ENCODE data around the gene RHOB.
"Not testable (repeated sequence)": the region's sequence is repeated elsewhere in the genome, so short reads cannot be mapped to it uniquely, and the experiment has no call there.

Gene RHOB

DNA sequence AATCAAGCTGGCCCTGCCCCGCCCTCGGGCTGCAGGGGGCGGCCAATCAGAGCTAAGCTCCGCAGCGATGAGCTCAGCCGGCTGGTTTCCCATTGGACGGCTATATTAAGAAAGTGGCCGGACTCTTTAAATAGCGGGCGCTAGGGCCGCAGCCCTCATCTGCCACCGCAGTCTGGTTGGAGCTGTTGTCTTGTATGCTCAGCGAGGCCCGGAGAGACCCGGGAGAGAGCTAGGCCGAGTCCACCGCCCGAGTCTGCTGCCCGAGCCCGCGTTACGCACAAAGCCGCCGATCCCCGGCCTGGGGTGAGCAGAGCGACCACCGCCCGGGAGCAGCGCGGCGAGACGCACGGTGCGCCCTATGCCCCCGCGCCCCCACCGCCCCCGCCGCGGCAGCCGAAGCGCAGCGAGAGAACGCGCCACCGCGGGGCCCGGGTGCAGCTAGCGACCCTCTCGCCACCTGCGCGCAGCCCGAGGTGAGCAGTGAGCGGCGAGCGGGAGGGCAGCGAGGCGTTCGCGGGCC lies at the start of gene RHOB:
Gene RHOB, plus strand, starts transcription at position 158 of the 520 bp plus-strand sequence. CDS start 392 bp downstream, outside the sequence.
- DNase-seq (ENCODE audit: low spot score), result peak; percentile 94

DNA sequence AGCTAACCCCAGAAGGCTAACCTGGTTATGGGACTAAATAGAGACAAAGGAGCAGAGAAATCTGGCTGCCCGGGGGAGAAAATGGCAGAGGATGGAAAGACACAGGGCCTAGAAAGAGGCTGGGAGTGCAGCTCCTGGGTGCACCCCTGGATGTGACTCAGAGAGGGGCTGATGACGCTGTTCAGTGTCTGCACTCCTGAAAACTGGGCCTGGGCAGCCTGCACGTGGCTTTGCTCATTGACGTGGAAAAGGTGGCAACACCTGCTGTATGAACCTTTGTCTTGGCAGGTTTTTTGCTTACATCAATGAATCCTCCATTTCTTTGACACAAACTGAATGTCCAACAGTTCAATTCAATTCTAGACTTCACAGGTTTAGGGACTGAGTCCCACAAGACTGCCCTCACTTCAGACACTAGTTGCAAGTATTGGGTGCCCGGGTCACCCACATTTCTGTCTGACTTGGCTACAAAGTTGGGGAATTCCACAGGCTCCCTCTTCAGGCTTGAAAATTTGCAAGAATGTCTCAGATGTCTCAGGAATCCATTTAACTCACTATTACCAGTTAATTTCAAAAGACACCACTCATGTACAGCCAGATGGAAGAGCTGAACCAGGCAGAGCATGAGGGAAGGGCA lies 48.9 kb upstream of the RHOB start:
- no peak for DNase-seq (ENCODE audit: low spot score)

GRCh38 chr2:20398956-20399567 lies 47.8 kb upstream of the RHOB start:
- DNase-seq (ENCODE audit: low spot score), result no peak

GRCh38 chr2:20400306-20400705 lies 46.6 kb upstream of the RHOB start:
- no peak for DNase-seq (ENCODE audit: low spot score)

DNA sequence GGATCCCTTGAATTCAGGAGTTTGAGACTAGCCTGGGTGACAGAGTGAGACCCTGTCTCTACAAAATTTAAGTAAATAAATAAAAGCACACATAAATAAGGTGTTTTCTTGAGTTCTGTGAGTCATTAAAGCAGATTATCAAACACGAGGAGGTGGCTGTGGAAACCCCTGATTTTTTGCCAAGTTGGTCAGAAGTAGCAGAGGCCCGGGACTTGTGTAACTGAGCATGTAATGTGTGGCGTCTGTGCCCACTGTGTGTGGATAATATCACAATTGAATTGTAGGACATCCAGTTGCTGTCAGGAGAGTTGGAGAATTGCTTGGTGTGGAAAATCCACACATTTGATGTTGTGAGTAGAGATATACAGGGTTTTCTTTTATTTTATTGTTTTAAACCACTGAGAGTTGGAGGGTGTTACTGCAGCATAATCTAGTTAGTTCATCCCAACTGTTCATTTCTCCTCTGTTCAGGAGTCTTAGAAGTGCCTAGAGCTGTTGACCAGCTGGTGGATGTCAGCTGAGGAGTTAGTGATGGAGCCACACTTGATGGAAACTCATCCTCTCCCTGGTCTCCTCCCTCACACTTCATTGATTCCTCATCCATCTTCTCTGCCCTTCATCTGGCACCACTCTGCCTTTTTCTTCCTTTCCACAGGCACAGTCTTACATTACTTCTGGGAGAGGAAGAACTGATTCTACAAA lies 45.9 kb upstream of the RHOB start:
- DNase-seq (ENCODE audit: low spot score), result no peak

DNA sequence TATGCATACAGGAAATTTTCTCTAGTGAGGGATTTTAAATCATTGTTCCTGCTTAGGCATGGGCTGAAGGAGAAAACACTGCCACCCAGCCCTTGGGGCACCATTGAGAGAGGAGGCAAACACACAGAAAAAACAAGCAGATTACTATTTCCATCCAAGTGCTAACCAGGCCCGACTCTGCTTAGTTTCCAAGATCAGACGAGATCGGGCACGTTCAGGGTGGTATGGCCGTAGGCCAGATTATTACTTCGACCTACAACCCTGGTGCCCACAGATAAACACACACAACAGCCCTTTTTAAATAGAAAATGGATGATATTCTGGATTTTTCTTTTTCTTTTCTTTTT lies 45.4 kb upstream of the RHOB start:
- DNase-seq (ENCODE audit: low spot score), result no peak

DNA sequence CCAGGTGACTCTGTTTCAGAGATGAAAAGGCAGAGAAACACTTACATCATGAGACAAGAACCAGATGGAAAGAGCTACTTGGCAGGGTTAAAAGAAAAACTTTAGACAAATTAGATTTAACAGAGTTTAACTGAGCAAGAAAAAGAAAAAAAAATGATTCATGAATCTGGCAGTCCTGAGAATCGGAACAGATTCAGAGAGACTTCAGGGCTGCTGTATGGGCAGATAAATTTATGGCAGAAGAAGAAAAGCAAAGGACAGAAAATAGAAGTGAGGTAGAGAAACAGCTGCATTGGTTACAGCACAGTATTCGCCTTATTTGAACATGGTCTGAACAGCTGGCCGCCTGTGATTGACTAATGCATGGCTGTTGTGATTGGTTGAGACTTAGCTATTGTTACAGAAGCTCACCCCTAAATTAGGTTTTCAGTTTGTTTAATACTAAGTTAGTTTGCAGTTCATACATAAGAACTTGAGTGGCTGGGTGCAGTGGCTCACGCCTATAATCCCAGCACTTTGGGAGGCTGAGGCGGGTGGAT lies 43.0 kb upstream of the RHOB start:
- no peak for DNase-seq (ENCODE audit: low spot score)

GRCh38 chr2:20404950-20405349 lies 41.9 kb upstream of the RHOB start:
- DNase-seq (ENCODE audit: low spot score), result no peak

- no peak for DNase-seq (ENCODE audit: low spot score)
Measured at GRCh38 chr2:20409039-20409438, 37.8 kb upstream of the RHOB start.

DNA sequence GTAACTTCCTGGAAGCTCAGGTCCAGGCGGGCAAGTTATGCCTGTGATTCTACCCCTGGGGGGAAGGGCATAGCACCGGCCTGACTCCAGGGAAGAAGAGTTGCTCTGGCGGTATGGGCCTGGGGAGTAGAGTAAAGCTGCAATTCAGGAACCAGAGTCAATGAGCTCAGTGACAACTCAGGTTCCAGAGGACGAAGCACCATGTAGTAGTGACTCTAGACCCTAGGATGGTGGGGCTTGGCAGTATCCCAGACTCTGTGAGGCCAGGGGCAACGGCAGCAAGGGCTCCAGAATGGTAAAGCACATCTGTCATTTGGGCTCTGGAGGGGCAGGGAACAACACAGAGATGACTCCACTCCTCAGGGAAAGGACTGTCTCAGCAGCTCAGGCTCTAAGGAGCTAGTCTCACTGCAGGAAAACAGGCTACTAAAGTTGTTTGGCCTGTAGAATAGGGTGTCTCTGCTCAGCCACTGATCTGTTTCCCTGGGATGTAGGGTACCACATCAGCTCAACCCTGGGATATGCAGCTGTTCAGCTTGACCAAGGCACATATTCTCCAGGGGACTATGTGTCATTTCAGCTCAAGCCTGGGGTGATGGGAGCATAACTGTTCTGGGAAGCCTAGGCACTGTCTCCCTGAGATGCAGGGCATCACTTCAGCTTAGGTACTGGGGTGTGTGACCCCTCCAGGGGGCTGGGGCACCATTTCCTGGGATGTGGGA lies 36.2 kb upstream of the RHOB start:
- no peak for DNase-seq (ENCODE audit: low spot score)

GRCh38 chr2:20411361-20411894 lies 35.4 kb upstream of the RHOB start:
- peak; percentile 72 for DNase-seq (ENCODE audit: low spot score)

GRCh38 chr2:20414806-20415205 lies 32.1 kb upstream of the RHOB start:
- DNase-seq (ENCODE audit: low spot score), result no peak

GRCh38 chr2:20415511-20415918 lies 31.4 kb upstream of the RHOB start:
- DNase-seq (ENCODE audit: low spot score), result no peak

- DNase-seq (ENCODE audit: low spot score), result no peak
Measured at GRCh38 chr2:20416723-20417122, 30.2 kb upstream of the RHOB start.

DNA sequence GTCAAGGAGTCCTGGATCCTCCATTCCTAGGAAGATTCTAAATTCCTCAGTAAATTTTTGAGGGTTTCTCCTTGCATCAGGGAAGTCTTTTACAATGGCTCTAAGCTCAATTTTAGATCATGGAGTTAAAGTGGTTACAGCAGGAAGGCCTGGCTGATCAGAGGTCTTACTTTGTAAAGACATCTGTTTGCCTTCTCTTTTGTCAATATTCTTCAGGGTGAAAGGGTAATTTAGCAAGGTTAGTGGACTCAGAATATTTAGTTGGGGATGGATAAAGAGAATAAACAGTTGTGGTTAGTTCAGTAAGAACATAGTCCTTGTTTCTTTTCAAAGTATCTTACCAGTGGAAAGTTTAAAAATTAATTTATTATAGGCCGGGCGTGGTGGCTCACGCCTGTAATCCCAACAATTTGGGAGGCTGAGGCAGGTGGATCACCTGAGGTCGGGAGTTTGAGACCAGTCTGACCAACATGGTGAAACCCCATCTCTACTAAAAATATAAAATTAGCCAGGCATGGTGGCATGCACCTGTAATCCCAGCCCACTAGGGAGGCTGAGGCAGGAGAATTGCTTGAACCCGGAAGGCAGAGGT lies 29.5 kb upstream of the RHOB start:
- not testable (repeated sequence) for DNase-seq (ENCODE audit: low spot score)

- DNase-seq (ENCODE audit: low spot score), result no peak
Measured at GRCh38 chr2:20418519-20418918, 28.4 kb upstream of the RHOB start.

- DNase-seq (ENCODE audit: low spot score), result no peak
Measured at GRCh38 chr2:20419007-20419576, 27.8 kb upstream of the RHOB start.

DNA sequence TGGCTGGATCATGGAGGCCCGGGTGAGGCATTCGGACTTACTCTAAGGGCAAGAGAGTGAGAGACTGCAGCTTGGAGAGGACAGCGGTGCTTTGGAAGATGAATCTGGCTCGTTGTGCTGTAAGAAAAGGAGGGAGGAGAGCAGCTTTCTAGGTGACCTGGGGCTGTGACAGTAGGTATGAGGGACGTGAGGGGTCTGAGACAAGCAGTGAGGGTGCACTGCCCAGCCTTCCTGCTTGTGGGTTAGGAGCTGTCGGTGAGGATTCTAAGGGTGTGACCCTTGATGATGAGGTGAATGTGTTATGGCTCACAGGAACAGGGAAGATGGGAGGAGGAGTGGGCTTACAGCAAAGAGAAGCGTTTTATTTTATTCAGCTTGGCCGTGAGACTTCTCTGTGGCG lies 27.1 kb upstream of the RHOB start:
- DNase-seq (ENCODE audit: low spot score), result no peak

- DNase-seq (ENCODE audit: low spot score), result no peak
Measured at GRCh38 chr2:20421336-20421987, 25.4 kb upstream of the RHOB start.

DNA sequence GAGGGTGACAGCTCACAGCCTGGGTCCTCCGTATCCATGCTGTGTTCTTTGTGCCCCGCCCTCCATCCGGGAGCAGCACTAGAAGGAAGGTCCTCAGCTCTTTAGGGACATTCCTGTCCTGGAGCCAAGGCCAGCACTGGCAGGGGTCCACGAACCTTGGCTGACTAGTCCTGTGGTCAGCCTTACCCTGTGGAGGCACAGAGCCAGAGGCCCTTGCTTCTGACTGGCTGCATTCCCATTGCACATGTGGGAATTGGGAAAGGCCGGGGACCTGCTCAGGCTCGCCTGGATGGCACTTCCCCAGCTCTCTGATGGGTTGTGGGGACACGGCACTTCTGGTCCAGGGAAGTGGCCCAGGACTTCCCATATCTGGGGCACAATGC lies 24.9 kb upstream of the RHOB start:
- no peak for DNase-seq (ENCODE audit: low spot score)

Measured in CD4-positive, alpha-beta T cell treated with Interleukin-15 for 4 hours (primary cell).